Neural progenitor cell (in vitro differentiated cells): ENCODE data around the gene KIAA0753. TPM values are rescaled to one million over a fixed set of nuclear protein-coding genes. Genes with fewer than 3 reads are reported as not detected.

Experiments used
- DNase-seq: peaks from one replicate; pipeline ENCODE4 v3.0.0-alpha.2; 2016; ENCODE audit warnings: low spot score
- H2AFZ ChIP-seq: fragments of 200-600 bp; sonication (generic); replicated peaks from 2 replicates; pipeline ENCODE4 v1.6.1; 2016; ENCODE audit warnings: antibody characterized with exemption
- H3F3A ChIP-seq: fragments of 200-600 bp; sonication (generic); 2 replicates; pipeline ENCODE4 v1.6.1; 2016; ENCODE audit warnings: antibody characterized with exemption, low read depth
- H3K27ac ChIP-seq: fragments of 200-600 bp; sonication (generic); 2 replicates; pipeline ENCODE4 v1.5.1; 2016; ENCODE audit warnings: mild to moderate bottlenecking
- H3K27me3 ChIP-seq: fragments of 200-600 bp; sonication (generic); 2 replicates; pipeline ENCODE4 v1.6.1; 2016; ENCODE audit warnings: mild to moderate bottlenecking, moderate library complexity
- H3K36me3 ChIP-seq: fragments of 200-600 bp; sonication (generic); 2 replicates; pipeline ENCODE4 v1.5.1; 2016
- H3K4me1 ChIP-seq: fragments of 200-600 bp; sonication (generic); 2 replicates; pipeline ENCODE4 v1.6.1; 2016; ENCODE audit warnings: mixed run types
- H3K4me2 ChIP-seq: fragments of 200-600 bp; sonication (generic); 2 replicates; pipeline ENCODE4 v1.6.1; 2016
- H3K4me3 ChIP-seq: fragments of 200-600 bp; sonication (generic); 2 replicates; pipeline ENCODE4 v1.5.1; 2016
- H3K79me2 ChIP-seq: fragments of 200-600 bp; sonication (generic); 2 replicates; pipeline ENCODE4 v1.6.1; 2016; ENCODE audit warnings: low read depth
- H3K9ac ChIP-seq: fragments of 200-600 bp; sonication (generic); 2 replicates; pipeline ENCODE4 v1.6.1; 2016
- H3K9me3 ChIP-seq: fragments of 200-600 bp; sonication (generic); 2 replicates; pipeline ENCODE4 v1.5.1; 2016; ENCODE audit warnings: low read depth
- H4K20me1 ChIP-seq: fragments of 200-600 bp; sonication (generic); 2 replicates; pipeline ENCODE4 v1.6.1; 2016; ENCODE audit warnings: low read depth
- H3K27ac Mint-ChIP-seq: 3 replicates; pipeline ENCODE4 v1.8.0; 2021; ENCODE audit warnings: mixed read lengths
- H3K27me3 Mint-ChIP-seq: 2 replicates; pipeline ENCODE4 v1.8.0; 2022; ENCODE audit warnings: low read depth, mild to moderate bottlenecking, inconsistent platforms, moderate library complexity, mixed read lengths; ENCODE audit not compliant: insufficient read depth
- H3K36me3 Mint-ChIP-seq: 3 replicates; pipeline ENCODE4 v1.8.0; 2021; ENCODE audit warnings: mixed read lengths
- H3K4me1 Mint-ChIP-seq: 3 replicates; pipeline ENCODE4 v1.8.0; 2021; ENCODE audit warnings: mixed read lengths
- H3K4me3 Mint-ChIP-seq: 3 replicates; pipeline ENCODE4 v1.8.0; 2021; ENCODE audit warnings: mild to moderate bottlenecking, moderate library complexity, mixed read lengths
- H3K9me3 Mint-ChIP-seq: 3 replicates; pipeline ENCODE4 v1.8.0; 2020; ENCODE audit warnings: mixed read lengths
- CTCF ChIP-seq: fragments of 200-600 bp; sonication (generic); IDR thresholded peaks from 2 replicates; pipeline ENCODE4 v1.5.1; 2017; ENCODE audit warnings: antibody characterized with exemption, mild to moderate bottlenecking
- EZH2 ChIP-seq: fragments of 200-600 bp; sonication (generic); IDR thresholded peaks from 2 replicates; pipeline ENCODE4 v1.6.1; 2017; ENCODE audit warnings: antibody characterized with exemption, mild to moderate bottlenecking, moderate library complexity
- EZH2phosphoT487 ChIP-seq: fragments of 200-600 bp; sonication (generic); IDR thresholded peaks from 2 replicates; pipeline ENCODE4 v1.6.1; 2017; ENCODE audit warnings: antibody characterized with exemption
- total RNA-seq: library from RNA; depleted of rRNA; stranded (reverse); fragments of >200 nt; gene quantifications from 2 replicates; pipeline ENCODE4 v1.2.3, GENCODE V29; 2015; ENCODE audit warnings: low replicate concordance

The KIAA0753 gene
- total RNA-seq, 1 donor from 2014 or later = 24.1 TPM

DNA sequence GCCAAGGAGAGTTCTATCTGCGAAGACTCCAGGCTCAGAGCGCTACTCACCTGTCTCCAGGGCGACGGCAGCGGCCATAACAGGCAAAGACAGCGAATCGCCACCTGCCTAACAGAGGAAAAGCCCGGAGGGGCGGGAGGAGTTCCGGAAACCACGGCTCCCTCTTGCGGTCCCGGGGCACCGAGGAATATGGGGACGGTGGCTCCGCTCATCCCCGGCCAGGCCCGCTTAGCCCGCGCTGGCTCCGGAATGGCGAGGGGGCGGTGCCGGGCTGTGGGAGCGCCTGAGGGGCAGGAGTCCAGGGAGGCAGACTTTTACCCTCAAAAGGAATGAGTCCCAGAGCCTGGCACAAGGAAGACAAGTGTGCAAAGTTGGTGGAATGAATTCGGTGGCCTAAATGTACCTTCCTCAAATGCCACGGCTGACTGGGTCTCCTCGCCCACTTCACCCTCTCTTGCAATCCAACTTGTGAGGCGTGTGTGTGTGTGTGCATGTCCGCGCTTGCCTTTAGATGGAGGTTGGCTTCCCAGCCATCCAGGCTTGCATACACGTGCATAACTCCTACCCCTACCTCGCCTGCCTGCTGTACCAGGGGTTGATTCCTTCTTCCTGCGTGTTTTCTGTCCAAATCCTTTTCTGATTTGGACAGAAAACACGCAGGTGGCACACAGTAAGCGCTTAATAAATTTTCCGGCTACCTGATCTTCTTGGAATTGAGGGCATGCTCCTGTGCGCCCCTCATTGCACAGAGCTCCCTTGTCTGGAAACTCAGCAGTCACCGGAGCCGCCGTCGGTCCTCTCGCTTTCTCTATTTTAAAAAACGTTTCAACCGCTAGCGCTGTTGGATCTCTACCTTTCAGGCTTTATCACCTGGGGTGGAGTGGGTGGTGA lies 14.6 kb upstream of the KIAA0753 start:
- Histone ChIP-seq H3K4me2 (peak overlapping the region; percentile 90), H3K4me3 (peak overlapping the region; percentile 81), H3K27me3 (peaks cover 69% of the 10 kb centered on the region), H3K9me3 (no peaks in the 10 kb centered on the region), H3K4me1 (peaks cover 36% of the 10 kb centered on the region), H3K79me2 (peaks cover 22% of the 10 kb centered on the region), H3F3A (peaks cover 30% of the 10 kb centered on the region), H4K20me1 (peaks cover 12% of the 10 kb centered on the region), H3K36me3 (no peaks in the 10 kb centered on the region), H3K27ac (no peak overlapping the region), H2AFZ (peak overlapping the region; percentile 22), H3K9ac (no peak overlapping the region)
- Mint-ChIP-seq H3K36me3 (peaks cover 1% of the 10 kb centered on the region), H3K9me3 (peaks cover 2% of the 10 kb centered on the region), H3K27me3 (peaks cover 43% of the 10 kb centered on the region), H3K4me3 (peak overlapping the region; percentile 84), H3K27ac (no peak overlapping the region), H3K4me1 (peaks cover 40% of the 10 kb centered on the region)
- no peak for TF ChIP-seq EZH2phosphoT487
- peak; percentile 43 for TF ChIP-seq EZH2
- DNase-seq = peak; percentile 79

DNA sequence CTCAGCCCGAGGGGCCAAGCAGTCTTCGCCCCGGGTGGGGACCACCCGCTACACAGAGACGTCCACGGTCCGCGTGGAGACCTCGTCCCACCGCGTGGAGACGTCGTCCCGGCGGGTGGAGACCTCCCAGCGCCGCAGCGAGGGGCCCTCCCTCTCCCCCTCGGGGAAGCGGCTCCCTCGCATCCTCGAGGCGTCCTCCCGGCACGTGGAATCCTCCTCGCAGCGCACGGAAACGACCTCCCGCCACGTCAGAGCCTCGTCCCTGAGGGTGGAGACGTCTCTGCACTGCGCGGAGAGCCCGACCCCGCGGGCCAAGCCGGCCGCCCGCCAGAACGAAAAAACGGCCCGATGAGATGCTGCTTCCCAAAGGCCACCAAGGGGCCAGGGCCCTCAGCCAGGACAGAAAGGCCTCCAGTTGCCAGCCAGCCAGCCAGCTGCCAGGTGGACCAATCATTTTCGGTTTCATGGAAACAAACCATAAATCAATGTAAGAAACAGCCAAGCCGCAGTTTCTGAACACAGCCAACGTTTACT lies 11.5 kb upstream of the KIAA0753 start:
- Histone ChIP-seq H4K20me1 (peaks cover 39% of the 10 kb centered on the region), H3K27ac (no peak overlapping the region), H3F3A (peaks cover 33% of the 10 kb centered on the region), H3K9me3 (no peaks in the 10 kb centered on the region), H3K36me3 (no peaks in the 10 kb centered on the region), H3K27me3 (peaks cover 44% of the 10 kb centered on the region), H3K4me3 (peak overlapping the region; percentile 81), H2AFZ (no peak overlapping the region), H3K4me2 (peak overlapping the region; percentile 90), H3K79me2 (peaks cover 51% of the 10 kb centered on the region), H3K9ac (no peak overlapping the region), H3K4me1 (peaks cover 40% of the 10 kb centered on the region)
- peak; percentile 32 for DNase-seq
- Mint-ChIP-seq H3K4me1 (peaks cover 51% of the 10 kb centered on the region), H3K27me3 (peaks cover 24% of the 10 kb centered on the region), H3K4me3 (peak overlapping the region; percentile 60), H3K27ac (no peak overlapping the region), H3K9me3 (no peaks in the 10 kb centered on the region), H3K36me3 (peaks cover 3% of the 10 kb centered on the region)
- TF ChIP-seq EZH2 (no peak), CTCF (no peak), EZH2phosphoT487 (no peak)

GRCh38 chr17:6651354-6651918 lies 10.9 kb upstream of the KIAA0753 start, which contains the start of the genes C17orf100 and MED31:
Gene C17orf100, plus strand, starts transcription at chr17:6651762. Its CDS starts 152 bp downstream, at chr17:6651914.
Gene MED31, minus strand, starts transcription at chr17:6651605. Its CDS starts 77 bp downstream, at chr17:6651528.
- Histone ChIP-seq H3F3A (peaks cover 33% of the 10 kb centered on the region), H3K4me2 (peak within 1 kb of the TSS; percentile 90), H2AFZ (peak within 1 kb of the TSS; percentile 65), H3K9me3 (no peaks in the 10 kb centered on the region), H3K79me2 (peaks cover 55% of the 10 kb centered on the region), H3K36me3 (no peaks in the 10 kb centered on the region), H3K9ac (peak within 1 kb of the TSS; percentile 62), H3K27ac (peak within 1 kb of the TSS; percentile 68), H3K4me3 (peak within 1 kb of the TSS; percentile 81), H3K27me3 (peaks cover 39% of the 10 kb centered on the region), H3K4me1 (peaks cover 40% of the 10 kb centered on the region), H4K20me1 (peaks cover 40% of the 10 kb centered on the region)
- peaks cover 51% of the 10 kb centered on the region for H3K4me1 Mint-ChIP-seq
- H3K9me3 Mint-ChIP-seq = no peaks in the 10 kb centered on the region
- peaks cover 3% of the 10 kb centered on the region for H3K36me3 Mint-ChIP-seq
- peak; percentile 94 for DNase-seq
- H3K27ac Mint-ChIP-seq = peak within 1 kb of the TSS; percentile 100
- peaks cover 24% of the 10 kb centered on the region for H3K27me3 Mint-ChIP-seq
- no peak for TF ChIP-seq EZH2phosphoT487
- TF ChIP-seq CTCF = no peak
- TF ChIP-seq EZH2 = no peak
- peak within 1 kb of the TSS; percentile 98 for H3K4me3 Mint-ChIP-seq
